DMS79 (cell line): ENCODE results near the gene RHEB.
"Not testable (repeated sequence)": the region's sequence is repeated elsewhere in the genome, so short reads cannot be mapped to it uniquely, and the experiment has no call there.

ENCODE experiments used
- DNase-seq: peaks from one replicate; lab custom pipeline; 2025; lab: John Stamatoyannopoulos, UW

RHEB gene

DNA sequence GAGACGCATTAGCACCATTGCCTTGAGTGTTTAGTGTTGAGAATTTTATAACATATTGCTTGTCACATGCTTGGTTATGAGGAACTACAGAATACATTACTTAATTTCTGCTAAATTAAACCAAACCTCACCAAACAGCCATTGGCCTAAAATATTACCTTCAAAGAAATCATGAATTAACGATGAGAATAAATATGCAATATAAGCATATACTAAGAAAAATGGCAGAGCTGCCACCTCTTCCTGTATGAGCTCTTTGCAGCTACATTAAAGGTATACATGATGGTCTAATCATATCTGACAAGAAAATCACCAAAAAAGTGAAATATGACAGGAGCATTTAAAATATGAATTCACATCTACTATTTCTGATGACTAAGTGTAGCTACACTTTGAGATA is 5.2 kb upstream of the RHEB start:
- no peak for DNase-seq

DNA sequence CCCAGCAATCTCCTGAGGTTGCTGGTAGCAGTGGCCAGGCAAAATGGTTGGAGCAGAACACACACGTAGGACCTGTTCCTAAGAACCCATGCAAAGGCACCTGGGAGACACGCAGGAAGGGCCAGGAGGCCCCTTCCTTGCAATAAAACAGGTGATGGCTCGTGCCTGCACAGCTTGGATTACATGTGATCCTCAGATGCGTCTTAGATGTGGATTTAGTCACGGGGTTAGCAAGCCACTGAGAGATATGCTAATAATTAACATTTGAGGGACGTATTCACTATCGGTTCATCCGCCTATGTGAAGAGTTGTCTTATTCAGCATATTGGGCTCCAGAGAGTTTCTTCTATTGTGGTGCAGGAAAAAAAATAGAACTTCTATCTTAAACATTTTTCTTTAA is 4.6 kb upstream of the RHEB start:
- no peak for DNase-seq

DNA sequence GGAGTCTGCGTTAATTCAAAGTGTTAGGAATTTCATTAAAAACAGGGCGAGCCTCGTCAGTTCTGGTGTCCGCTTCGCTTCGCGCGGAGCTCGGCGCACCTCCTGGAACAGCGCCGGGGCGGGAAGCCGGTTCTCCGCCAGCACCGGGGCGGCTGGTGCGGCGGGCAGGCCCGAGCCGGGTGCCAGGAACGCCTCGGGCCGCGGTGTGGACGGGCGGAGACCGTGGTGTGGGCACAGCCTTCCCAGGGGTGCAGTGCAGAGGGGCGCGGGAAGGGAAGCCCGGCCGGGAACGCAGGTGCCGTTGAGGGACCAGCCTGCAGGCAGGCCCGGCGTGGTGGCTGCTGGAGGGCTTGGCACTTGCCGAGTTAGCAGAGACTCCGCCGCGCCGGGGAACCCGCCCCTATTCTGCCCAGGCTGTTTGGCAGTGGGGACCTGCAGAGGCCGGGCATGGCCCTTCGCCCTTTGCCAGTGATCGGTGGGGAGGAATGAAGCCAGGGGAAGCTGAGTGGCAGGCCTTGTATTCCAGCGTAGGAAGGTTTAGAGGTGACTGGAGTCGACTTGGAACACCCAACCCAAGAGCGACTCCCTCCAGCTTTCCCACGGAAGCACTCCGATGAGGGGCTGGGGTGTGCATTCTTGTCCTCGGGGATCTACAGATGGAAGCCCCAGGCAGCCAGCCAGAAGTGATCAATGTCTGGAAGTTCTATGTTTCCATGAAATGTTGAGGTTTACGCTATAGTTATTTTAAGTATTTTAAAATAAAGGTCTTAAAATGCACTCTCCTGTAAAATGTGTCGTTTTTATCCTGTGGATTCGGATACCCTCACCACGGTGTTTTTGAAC is 945 bp upstream of the RHEB start:
- peak; percentile 34 for DNase-seq

DNA sequence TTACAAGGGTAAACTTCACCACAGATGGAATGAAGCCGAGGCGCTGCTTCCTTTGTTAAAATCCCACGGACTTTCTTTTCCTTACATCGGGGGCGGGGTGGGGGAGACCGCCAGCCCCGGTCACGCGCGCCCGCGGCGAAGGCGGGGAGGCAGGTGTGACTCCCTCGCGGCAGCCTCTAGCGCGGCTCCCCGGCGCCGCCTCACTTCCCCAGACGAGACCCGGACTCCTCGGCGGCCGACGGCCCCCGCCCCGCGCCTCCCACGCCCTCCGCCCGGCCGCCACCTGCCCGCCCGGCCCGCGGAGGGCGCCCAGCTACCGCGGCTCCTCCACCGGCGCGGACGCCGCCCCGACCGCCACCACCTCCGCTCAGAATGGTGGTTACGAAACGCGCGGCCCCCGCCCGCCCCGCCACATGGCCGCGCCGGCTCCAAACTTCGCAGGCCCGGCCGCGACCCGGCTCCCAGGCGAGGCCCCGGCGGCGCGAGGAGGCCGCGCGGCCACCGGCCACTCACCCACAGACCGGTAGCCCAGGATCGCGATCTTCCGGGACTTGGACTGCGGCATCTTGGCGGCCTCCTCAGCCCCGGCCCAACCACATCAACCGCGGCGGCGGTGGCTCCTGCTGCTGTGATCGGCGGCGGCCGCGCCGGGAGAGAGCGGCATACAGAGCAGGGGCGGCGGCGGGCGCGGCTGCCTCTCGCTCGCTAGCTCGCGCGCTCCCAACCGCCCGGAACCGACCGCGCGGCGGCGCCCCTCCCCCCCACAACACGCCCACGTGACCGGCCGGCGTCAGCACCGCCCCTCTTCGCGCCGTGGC is 539 bp downstream of the RHEB start:
- not testable (repeated sequence) for DNase-seq

DNA sequence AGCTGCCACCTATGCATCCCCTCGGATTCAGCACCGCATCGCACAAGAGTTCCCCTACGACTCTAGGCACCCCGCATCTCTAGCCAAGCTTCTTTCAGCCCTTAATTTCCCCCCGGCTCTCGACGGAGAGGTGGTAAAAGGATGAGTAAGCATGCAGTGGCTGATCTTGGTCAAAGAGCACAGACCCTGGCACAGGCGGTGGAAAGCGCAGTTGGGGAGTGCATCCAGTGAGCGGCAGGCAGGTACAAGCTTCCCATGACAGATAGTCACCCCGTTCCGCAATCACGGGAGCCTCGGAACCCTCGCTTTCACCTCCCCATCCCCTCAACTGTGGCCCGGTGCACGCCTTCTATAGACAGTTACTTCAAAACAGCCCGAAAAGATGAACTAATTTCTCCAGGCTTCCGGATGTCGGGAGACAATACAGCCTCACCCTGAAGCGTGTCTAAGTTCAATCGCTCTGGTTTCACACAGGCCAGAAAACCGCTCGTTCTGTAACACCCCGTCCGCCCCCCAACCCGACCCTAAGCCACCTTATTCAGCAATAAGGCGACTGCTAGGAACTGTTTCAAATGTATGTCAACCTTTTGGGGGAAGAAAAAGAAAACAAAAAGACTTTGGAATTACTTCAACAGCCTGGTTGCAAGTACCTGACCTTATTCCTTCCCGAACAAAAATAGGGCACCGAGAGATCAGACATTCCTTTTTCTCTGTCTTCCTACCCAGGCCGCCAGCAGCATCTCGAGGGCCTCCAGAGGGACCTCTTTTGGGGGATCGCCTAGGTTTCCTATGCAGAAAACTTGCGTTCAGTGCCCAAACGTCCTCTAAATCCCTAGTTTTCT is 1.4 kb downstream of the RHEB start:
- DNase-seq, result no peak

DNA sequence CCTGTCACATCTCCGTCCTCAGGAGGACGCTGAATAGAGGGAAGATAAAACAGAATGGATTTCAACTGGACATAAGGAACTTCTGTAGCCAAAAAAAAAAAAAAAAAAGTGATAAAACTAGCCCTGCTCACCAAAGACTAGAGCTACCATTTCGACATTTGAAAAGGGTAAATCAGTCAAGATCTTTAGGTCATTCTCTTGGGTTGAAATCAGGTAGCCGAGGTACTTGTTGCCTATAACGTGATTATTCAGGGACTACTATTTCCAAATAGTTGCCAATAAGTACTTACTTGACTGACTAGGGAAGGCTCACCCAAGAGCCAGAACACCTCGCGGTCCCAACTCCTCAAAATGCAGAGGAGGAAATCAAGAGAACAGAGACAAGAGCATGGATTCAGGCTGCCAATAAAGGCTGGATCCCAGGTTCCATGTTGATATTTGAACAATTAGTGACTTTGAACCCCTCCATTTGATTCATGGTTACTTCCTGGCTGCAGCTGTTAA is 2.0 kb downstream of the RHEB start:
- no peak for DNase-seq

DNA sequence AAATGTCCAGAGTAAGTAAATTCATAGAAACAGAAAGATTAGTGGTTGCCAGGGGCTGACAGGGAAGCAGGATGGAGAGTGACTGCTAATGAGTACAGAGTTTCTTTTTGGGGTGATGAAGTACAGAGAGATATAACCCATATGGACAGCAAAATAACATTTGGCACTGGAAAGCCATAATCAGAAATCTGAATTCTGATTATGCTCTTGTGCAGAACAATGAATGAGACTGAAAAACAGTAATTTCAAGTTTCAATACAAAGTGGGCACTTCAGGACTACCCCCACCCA is 4.5 kb downstream of the RHEB start:
- no peak for DNase-seq

DNA sequence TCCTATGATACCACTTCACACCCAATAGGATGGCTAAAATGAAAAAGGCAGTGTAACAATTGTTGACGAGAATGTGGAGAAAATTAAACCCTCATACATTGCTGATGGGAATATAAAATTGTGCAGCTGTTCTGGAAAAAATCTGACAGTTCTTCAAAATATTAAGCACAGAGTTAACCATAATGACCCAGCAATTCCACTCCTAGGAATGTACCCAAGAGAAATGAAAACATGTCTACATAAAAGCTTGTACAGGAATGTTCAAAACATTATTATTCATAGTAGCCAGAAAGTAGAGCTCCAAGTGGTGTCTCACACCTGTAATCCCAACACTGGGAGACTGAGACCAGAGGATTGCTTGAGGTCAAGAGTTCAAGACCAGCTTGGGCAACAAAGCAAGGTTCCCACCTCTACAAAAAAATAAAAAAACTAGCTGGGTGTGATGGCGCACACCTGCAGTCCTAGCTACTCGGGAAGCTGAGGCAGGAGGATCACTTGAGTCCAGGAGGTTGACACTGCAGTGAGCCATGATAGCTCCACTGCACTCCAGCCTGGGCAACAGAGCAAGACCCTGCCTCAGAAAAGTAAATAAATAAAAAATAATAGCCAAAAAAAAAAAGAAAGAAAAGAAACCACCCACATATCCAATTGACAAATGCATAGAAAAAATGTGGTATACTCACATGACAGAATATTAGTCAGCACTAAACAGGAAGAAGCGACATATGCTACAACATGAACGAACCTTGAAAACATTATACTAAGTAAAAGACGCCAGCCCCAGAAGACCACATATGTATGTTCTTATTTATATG is 5.0 kb downstream of the RHEB start:
- DNase-seq, result no peak

DNA sequence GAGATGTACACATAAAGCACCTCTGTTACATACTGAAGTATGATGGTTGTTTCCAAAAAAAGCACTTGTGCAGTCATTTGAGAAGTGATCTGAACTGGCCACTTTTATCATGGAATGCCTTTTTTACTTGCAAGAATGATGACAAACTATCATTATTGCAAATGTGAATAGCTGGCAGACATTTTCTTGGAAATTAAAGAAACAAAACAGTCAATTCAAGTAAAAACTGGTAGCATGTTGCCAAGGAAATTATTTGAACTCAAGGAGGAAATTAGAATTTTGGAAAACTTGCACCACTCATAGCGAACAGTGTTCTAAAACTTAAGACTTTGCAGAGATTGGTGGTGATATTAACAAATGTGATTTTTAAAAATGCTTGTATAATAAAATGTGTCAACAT is 6.6 kb downstream of the RHEB start:
- no peak for DNase-seq

DNA sequence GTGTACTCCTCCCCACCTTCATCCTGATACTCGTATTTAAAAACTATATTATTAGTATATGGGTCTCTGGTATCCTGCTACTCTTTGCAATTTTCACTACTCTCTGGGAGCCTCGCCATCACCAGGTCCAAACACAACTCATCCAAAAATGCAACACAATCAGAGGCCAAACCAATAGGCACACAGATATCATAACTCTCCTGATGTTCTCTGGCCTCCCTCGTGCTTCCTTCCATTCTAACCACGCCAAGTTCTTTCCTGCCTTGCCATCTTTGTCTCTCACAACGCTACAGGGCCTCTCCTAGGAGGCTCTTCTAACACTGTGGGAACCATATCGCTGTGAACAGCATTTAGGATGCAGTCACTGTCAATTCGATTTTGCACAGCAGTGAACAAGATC is 7.3 kb downstream of the RHEB start:
- no peak for DNase-seq

DNA sequence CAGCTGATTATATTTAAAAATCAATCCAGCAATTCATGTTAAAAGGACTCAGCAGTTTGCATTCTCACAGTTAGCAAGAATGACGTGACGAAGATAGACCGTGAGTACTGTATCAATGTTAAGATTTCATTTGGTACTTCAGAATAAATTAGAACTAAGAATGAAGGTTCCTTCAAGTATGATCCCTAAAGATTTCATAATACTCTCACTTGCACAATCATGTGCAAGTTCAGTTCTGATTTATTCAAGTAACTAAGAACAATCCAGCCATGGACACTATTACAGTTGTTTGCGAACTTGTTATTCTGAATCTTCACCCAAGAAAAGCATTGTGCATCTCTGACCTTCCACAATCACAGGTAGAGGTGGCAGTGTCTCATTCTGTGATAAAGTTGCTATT is 7.7 kb downstream of the RHEB start:
- DNase-seq, result no peak

DNA sequence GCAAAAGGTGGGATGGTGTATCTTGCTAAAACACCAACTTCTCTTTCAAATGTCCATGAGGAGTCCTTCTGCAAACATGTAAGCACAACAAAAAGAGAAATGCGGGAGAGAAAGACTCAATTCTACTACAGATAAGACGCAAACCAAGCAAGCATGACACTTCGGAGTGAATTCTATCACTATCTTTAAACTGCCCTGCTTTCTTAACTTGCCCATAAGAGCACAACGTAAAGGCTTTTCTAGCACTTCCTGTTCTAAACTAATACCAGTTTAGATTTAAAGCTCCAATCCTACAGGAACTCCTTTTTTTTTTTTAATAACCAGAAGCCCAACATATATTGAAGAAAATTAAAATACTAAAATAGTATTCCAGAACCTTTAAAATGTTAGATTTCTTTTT is 8.4 kb downstream of the RHEB start:
- no peak for DNase-seq

DNA sequence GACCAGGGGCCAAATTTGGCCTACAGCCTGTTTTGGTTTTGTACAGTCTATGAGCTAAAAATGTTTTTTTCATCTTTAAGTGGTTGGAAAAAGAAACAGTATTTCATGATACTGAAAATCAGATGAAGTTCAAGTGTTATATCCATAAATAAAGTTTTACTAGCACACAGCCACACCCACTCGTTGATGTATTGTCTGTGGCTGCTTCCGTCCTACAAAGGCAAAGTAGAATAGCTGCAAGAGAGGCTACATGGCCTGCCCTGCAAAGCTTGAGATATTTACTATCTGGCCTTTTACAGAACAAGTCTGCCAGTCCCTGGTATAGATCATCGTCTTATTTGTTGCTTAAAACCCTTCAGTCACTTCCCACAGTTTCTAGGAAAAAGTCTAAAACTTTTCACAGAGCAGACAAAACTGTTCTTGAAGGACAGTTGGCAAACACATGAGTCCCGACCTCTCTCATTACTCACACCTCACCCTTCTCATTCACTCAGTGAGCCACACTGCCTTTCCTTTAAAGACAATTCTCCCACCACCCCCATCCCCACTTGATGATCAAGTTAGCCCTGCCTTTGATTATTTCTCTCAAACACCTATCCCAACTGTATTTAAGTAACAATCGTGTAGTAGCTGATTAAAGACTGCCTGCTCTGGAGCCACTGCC is 9.9 kb downstream of the RHEB start:
- no peak for DNase-seq

DNA sequence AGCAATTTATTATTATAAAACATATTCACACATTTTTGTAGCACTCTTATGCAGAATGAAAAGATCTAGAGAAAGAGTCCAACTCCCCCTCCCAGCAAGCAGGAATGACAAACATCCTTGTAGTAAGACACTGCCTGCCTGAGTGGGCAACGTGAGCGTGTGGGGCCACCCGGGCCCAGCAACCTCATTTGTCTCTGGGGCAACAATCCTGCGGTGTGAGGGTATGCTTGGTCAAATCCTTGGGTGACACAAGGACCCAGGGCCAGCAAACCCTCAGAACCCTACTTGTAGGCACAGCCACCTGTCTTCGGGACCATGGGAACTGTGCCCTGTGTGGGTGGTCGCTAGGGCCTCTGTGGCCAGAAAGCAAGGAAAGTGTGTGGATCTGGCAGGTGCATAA is 10.7 kb downstream of the RHEB start:
- no peak for DNase-seq

DNA sequence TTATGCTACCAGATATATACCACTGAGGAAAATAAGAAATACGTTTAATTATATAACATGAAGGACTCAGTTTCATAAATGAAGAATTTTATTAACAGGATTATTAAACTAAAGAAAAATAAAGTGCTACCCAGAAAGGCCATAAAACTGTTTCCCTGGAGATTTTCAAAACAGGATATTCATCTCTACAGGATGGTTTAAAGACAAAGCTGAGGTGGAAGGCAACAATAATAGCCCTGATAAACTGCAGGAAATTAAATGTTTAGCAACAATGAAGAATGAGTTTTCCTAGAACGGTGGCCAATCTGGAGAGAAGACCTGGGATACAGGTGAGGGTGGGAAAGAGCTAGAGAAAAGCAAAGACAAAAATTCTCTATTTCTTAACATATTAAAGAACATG is 11.9 kb downstream of the RHEB start:
- no peak for DNase-seq

DNA sequence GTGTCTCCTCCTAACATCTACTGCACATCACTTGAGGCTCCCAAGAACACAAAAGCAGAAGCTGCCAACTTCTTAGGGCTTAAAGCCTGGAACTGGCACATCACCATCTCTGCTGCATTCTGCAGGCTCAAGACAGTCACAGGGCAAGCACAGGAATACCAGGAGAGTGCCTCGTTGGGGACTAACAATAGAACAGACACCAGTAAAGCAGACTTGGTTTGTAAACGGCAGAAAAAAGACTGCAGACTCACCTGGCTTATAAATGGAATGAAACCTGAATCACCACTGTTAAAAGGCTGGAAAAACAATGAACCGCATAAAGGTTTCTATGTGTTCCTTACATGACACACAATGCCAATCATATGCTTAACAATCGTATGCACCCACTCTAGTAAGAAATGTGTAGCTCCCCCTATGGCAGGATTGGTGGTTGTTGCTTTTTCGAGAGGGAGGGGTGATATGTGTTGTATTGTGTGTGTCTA is 12.8 kb downstream of the RHEB start:
- DNase-seq, result no peak

DNA sequence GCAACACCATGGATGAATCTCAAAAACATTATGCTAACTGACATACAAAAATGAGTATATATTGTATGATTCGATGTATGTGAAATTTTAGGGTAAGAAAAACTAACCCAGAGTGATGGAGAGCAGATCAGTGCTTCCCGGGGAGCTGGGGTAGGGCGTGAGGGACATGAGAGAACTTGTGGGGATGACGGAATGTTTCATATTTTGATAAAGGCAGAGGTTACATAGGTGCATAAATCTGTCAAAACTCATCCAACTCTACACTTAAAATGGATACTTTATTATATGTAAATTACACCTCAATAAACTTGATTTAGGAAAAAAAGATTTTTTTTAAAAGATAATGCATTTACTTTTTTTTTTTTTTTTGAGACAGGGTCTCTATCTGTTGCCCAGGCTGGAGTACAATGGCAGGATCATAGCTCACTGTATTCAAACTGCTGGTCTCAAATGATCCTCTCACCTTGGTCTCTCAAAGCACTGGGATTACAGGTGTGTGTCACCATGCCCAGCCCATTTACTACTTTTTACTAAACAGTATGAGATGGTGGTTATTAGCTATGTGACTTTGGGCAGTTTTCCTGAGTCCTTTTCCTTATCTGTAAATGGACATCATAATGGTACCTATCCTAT is 13.7 kb downstream of the RHEB start:
- DNase-seq, result no peak

DNA sequence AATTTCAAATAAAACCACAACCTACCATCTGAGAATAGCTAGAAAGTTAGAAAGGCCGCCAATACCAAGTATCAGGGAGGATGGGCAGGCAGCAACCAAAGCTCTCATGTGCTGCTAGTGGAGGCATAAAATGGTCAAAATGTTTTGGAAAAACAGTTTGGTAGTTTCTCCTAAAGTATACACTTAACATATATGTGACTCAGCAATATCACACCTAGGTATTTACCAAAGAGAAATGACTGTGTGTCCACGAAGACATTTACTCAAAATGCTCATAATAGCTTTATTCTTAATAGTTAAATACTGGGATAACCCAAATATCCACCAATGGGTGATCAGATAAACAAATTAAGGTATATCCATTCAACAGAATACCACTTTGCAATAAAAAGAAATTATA is 14.3 kb downstream of the RHEB start:
- DNase-seq, result no peak

DNA sequence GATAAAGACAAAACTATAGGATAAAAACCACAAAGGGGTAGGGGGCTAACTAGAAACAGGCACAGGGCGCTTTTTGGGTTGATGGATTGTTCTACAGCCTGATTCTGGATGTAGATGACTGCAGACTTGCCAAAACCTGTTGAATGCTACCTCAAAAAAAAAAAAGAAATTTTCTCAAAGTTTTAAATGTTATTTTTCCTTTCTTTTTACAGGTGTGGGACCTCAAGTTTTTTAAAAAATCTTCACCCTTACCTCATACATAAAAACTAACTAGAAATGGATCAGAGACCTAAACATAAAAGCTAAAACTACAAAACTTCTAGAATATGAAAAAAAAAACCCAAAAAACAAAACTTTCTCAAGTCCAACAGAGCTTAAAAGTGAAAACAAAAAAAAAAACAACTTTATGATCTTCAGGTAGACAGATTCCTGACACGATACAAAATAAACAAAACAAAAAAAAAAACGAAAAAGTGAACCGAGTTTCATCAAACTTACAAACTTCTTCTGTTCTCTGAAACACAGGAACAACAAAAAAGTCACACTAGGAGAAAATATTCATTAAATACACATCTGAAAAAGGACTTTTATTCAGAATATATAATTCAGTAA is 14.9 kb downstream of the RHEB start:
- DNase-seq, result no peak
